ENCODE measurements around the gene CATSPERE. TPM values are rescaled to one million over a fixed set of nuclear protein-coding genes. Genes with fewer than 3 reads are reported as not detected.

CATSPERE gene, protein sequence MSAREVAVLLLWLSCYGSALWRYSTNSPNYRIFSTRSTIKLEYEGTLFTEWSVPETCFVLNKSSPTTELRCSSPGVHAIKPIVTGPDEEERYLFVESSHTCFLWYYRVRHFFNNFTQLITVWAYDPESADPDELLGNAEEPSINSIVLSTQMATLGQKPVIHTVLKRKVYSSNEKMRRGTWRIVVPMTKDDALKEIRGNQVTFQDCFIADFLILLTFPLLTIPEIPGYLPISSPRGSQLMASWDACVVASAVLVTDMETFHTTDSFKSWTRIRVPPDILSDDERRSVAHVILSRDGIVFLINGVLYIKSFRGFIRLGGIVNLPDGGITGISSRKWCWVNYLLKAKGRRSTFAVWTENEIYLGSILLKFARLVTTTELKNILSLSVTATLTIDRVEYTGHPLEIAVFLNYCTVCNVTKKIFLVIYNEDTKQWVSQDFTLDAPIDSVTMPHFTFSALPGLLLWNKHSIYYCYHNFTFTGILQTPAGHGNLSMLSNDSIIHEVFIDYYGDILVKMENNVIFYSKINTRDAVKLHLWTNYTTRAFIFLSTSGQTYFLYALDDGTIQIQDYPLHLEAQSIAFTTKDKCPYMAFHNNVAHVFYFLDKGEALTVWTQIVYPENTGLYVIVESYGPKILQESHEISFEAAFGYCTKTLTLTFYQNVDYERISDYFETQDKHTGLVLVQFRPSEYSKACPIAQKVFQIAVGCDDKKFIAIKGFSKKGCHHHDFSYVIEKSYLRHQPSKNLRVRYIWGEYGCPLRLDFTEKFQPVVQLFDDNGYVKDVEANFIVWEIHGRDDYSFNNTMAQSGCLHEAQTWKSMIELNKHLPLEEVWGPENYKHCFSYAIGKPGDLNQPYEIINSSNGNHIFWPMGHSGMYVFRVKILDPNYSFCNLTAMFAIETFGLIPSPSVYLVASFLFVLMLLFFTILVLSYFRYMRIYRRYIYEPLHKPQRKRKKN
- 1 to 10 TPM in 2 of 4 donors, under 1 TPM in 2; 0.24 to 1.4 (median 1.0) TPM for total RNA-seq

DNA sequence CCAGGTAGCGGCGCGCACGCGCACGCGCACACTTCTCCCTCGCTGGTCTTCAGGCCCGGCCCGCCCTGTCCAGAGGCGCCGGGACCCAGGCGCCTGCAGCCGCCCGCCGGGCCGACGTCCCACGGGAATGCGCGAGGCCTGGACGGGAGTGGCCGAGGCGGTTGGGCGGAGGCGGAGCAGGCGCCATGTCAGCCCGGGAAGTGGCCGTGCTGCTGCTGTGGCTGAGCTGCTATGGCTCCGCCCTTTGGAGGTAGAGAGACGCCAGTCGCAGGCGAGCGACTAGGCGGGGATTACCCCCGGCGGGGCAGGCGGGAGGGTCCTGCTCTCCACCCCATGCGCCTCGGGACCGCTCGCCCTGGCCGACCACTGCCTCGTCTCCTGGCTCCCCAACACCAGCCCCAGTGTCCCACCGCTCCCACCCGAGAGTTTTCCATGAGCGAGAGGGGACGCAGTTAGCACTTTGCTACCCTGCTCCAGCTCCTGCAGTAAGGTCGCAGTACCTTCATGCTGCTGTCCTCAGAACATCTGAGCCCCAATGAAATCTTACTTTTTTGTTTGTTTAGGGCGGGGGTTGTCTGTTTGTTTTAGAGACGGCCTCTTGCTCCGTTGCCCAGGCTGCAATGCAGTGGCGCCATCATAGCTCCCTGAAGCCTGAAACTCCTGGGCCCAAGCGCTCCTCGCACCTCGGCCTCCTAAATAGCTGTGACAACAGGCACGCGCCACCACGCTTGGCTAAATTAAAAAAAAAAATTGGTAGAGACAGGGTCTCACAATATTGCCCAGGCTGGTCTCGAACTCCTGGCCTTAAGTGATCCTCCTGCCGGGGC lies at the start of gene CATSPERE:
Gene CATSPERE, plus strand, starts transcription at position 29 of the 827 bp plus-strand sequence. Its CDS starts 157 bp downstream, at position 186.
- TF ChIP-seq, protein P1, sequence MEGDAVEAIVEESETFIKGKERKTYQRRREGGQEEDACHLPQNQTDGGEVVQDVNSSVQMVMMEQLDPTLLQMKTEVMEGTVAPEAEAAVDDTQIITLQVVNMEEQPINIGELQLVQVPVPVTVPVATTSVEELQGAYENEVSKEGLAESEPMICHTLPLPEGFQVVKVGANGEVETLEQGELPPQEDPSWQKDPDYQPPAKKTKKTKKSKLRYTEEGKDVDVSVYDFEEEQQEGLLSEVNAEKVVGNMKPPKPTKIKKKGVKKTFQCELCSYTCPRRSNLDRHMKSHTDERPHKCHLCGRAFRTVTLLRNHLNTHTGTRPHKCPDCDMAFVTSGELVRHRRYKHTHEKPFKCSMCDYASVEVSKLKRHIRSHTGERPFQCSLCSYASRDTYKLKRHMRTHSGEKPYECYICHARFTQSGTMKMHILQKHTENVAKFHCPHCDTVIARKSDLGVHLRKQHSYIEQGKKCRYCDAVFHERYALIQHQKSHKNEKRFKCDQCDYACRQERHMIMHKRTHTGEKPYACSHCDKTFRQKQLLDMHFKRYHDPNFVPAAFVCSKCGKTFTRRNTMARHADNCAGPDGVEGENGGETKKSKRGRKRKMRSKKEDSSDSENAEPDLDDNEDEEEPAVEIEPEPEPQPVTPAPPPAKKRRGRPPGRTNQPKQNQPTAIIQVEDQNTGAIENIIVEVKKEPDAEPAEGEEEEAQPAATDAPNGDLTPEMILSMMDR (IDR thresholded peaks at IDR 0.05) = no peak
- DNase-seq (ENCODE audit: low spot score) = peak; percentile 48
- ATAC-seq (ENCODE audit: low FRiP score) = peak; percentile 99

DNA sequence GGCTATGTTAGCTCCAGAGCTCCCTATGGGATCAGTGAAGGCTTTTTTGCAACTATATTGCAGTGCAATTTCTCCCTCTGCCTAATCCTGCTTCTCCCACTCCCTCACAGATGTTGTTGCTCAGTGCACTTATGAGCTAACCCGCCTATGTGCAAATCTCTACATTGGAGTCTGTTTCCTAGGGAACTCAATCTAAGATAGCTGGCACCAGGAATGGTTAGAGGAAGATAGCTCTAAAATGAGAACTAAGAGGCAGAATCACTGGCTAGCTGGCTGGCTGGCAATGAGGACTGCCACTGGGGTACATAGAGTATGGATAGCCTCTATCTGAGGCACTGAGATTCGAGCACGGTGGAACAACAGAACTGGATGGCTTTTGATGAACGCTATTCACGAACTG lies 48.9 kb upstream of the CATSPERE start:
- ATAC-seq (ENCODE audit: low FRiP score) (no peak), DNase-seq (ENCODE audit: low spot score) (no peak)
- TF ChIP-seq, protein P1 (IDR thresholded peaks at IDR 0.05) = no peak

DNA sequence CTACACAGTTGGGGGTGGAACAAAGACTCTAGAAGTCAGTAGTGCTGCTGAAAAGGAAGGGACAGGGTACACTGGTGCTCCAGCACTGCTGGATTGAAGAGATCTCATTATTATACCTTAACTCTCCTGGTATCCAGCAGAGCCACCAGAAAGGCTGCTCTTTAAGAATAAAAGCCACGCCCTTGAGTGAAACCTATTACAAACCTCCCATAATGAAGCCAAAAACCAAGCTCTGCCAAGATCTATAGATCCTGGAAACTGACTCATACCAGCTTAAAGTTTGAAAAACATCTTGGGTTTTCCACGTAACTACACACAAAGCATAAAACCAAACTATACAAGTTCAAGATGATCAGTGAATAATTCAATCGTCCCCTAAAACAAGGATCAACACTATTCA lies 47.3 kb upstream of the CATSPERE start:
- TF ChIP-seq, protein P1 (IDR thresholded peaks at IDR 0.05) = no peak
- no peak for DNase-seq (ENCODE audit: low spot score)
- no peak for ATAC-seq (ENCODE audit: low FRiP score)

DNA sequence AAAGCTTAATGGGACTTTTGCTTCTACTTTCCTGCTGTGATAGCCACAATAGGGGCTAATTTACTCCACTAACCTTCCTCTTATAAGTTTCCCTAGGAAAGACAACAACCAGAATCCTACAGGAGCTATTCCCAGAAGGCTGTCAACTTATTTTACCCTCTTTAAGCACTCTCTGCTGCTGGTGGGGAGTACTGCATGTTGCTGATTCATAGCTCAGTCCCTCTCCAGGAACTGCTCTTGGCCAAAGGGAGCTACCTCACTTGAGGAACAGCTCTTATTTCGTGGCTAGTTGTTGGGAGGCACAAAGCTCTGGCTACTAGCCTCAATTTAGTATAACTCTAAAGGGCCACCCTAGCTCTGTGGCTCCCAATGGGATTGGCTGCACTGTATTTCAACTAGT lies 46.5 kb upstream of the CATSPERE start:
- ATAC-seq (ENCODE audit: low FRiP score) = no peak
- TF ChIP-seq, protein P1 (IDR thresholded peaks at IDR 0.05) = no peak
- DNase-seq (ENCODE audit: low spot score) = no peak

DNA sequence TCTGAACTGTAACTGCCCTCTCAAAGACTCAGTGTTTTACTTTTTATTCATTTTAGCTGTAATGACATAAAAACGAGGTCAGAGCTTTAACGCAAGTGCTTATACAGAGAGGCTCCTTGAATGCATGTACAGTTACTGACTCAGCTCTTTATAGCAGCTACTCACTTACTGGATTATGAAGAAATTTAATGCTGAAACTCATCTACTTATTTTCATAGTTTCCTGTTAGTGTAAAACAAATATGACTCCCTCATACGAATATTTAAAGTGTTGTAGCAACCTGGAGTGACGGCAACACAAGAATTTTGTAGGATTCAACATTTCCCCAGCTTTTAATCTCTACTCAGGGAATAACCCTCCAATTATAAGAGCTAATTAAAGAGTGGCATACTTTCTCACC lies 42.0 kb upstream of the CATSPERE start:
- DNase-seq (ENCODE audit: low spot score) (no peak), ATAC-seq (ENCODE audit: low FRiP score) (no peak)
- TF ChIP-seq, protein P1 (IDR thresholded peaks at IDR 0.05) = no peak

DNA sequence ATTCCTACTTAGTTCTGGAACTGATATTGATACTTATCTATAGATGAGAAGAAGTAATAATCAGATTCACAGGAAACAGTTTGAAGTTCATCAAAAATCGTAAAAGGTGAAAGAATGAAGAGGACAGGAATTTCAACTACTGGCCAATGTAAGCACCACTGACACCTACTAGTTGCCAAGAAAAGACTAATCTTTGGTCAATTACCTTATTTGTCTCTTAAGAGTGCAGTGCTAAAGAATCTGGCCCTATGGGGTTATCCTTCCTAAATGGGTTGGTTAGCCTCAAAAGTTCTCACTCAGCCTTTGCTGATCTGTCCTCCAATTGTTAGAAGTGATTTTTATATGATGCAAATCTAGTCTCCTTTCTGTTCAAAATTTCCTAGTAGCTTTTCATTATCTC lies 38.9 kb upstream of the CATSPERE start:
- DNase-seq (ENCODE audit: low spot score) (no peak), ATAC-seq (ENCODE audit: low FRiP score) (no peak)
- TF ChIP-seq, protein P1 (IDR thresholded peaks at IDR 0.05) = no peak
